Renal cortex interstitium (tissue), 11 donors: ENCODE data around the gene SNRK. TPM values are rescaled to one million over a fixed set of nuclear protein-coding genes. Genes with fewer than 3 reads are reported as not detected.

Experiments used
- DNase-seq, 11 donors: peaks; one replicate each; pipeline ENCODE4 v3.0.0-alpha.2; 2013; ENCODE audit warnings: low read depth in 9 of 11, low spot score in 4 of 11; ENCODE audit errors: extremely low read depth in 1 of 11
- polyA plus RNA-seq, 3 donors: library from polyadenylated mRNA; unstranded; fragments of 120-200 nt; gene quantifications; one replicate each; pipeline ENCODE4 v1.2.1, GENCODE V29; 2013; ENCODE audit not compliant: insufficient read length in 3 of 3

Gene SNRK
- polyA plus RNA-seq, 3 donors = 48.2 to 54.2 (median 51.4) TPM

- no peak for DNase-seq
Measured at GRCh38 chr3:43326891-43327581, 40.7 kb downstream of the SNRK start.

GRCh38 chr3:43327582-43327979, 41.2 kb downstream of the SNRK start:
- DNase-seq = no peak

GRCh38 chr3:43328653-43329052, 42.3 kb downstream of the SNRK start:
- no peak for DNase-seq

GRCh38 chr3:43330981-43331380, 44.6 kb downstream of the SNRK start:
- DNase-seq = no peak

- no peak for DNase-seq
Measured at GRCh38 chr3:43331381-43331780, 45.0 kb downstream of the SNRK start.

GRCh38 chr3:43334976-43335375, 48.6 kb downstream of the SNRK start:
- no peak for DNase-seq

GRCh38 chr3:43335799-43336198, 49.5 kb downstream of the SNRK start:
- DNase-seq = no peak

GRCh38 chr3:43338295-43338694, 52.0 kb downstream of the SNRK start:
- DNase-seq = no peak

GRCh38 chr3:43340403-43340802, 54.1 kb downstream of the SNRK start:
- no peak for DNase-seq

GRCh38 chr3:43341788-43342187, 55.4 kb downstream of the SNRK start:
- DNase-seq = no peak

- DNase-seq = no peak
Measured at GRCh38 chr3:43343185-43343584, 56.8 kb downstream of the SNRK start.

- no peak for DNase-seq
Measured at GRCh38 chr3:43343815-43344214, 57.5 kb downstream of the SNRK start.

GRCh38 chr3:43344520-43344919, 58.2 kb downstream of the SNRK start:
- DNase-seq = no peak

GRCh38 chr3:43345246-43345645, 58.9 kb downstream of the SNRK start:
- no peak for DNase-seq

- DNase-seq = no peak
Measured at GRCh38 chr3:43345877-43346276, 59.5 kb downstream of the SNRK start.

- DNase-seq = no peak
Measured at GRCh38 chr3:43346978-43347749, 60.8 kb downstream of the SNRK start.

GRCh38 chr3:43347774-43348173, 61.4 kb downstream of the SNRK start:
- DNase-seq = no peak

- DNase-seq = no peak
Measured at GRCh38 chr3:43348350-43348749, 62.0 kb downstream of the SNRK start.

GRCh38 chr3:43348852-43349574, 62.7 kb downstream of the SNRK start:
- DNase-seq = no peak

GRCh38 chr3:43349716-43350115, 63.4 kb downstream of the SNRK start:
- no peak for DNase-seq
